H1 (cell line): Measurements from ENCODE around the gene STH. TPM values are rescaled to one million over a fixed set of nuclear protein-coding genes. Genes with fewer than 3 reads are reported as not detected.

ENCODE experiments used
- CTCF ChIA-PET: fragments of 300-600 bp; sonication (Branson Sonifier 250); formaldehyde crosslinking; loops from one replicate; lab custom pipeline; 2021; ENCODE audit not compliant: partially characterized antibody; lab: Charles Lee
- POLR2A ChIA-PET: fragments of 300-600 bp; sonication (Branson Sonifier 250); formaldehyde crosslinking; loops from one replicate; lab custom pipeline; 2021; ENCODE audit warnings: inconsistent platforms; ENCODE audit not compliant: partially characterized antibody; lab: Charles Lee
- DNase-seq, 2 experiments: peaks; one replicate each; pipeline versions ENCODE4 v3.0.0 to v3.0.0-alpha.2; 2010 to 2022; ENCODE audit warnings: low spot score in 2 of 2, low read depth in 1 of 2, mixed read lengths in 1 of 2
- FAIRE-seq: peaks from 2 replicates; lab custom pipeline; 2011; peaks lifted over from hg19 to GRCh38; lab: Jason Lieb, UNC
- H2AFZ ChIP-seq: 2 replicates; pipeline ENCODE4 v1.8.1; 2012; ENCODE audit warnings: low read length, inconsistent platforms
- H2AK5ac ChIP-seq: 2 replicates; pipeline ENCODE4 v1.6.1; 2013; ENCODE audit warnings: low read depth, low read length
- H2BK120ac ChIP-seq: replicated peaks from 2 replicates; pipeline ENCODE3; 2013; ENCODE audit warnings: low read depth, low read length, inconsistent platforms
- H2BK12ac ChIP-seq: 2 replicates; pipeline ENCODE4 v1.6.1; 2013; ENCODE audit warnings: low read depth, low read length
- H2BK15ac ChIP-seq: 2 replicates; pipeline ENCODE4 v1.6.1; 2013; ENCODE audit warnings: low read length
- H2BK20ac ChIP-seq: 2 replicates; pipeline ENCODE4 v1.6.1; 2013; ENCODE audit warnings: low read length
- H2BK5ac ChIP-seq: 2 replicates; pipeline ENCODE4 v1.6.1; 2013; ENCODE audit warnings: low read depth, low read length
- H3K14ac ChIP-seq: 2 replicates; pipeline ENCODE4 v1.6.1; 2013; ENCODE audit warnings: inconsistent platforms; ENCODE audit not compliant: insufficient read length
- H3K18ac ChIP-seq: 2 replicates; pipeline ENCODE4 v1.6.1; 2013; ENCODE audit warnings: low read length; ENCODE audit errors: extremely low read depth
- H3K23ac ChIP-seq: 2 replicates; pipeline ENCODE4 v1.6.1; 2013; ENCODE audit warnings: inconsistent platforms; ENCODE audit not compliant: insufficient read length
- H3K23me2 ChIP-seq: 2 replicates; pipeline ENCODE4 v1.6.1; 2013; ENCODE audit warnings: low read depth, low read length
- H3K27ac ChIP-seq: 2 replicates; pipeline ENCODE4 v1.6.1; 2011; ENCODE audit warnings: low read depth, low read length, inconsistent platforms
- H3K27me3 ChIP-seq, 4 experiments: replicated peaks in 1 of 4; 1 replicate in 1 of 4; 2 replicates in 3 of 4; pipeline versions ENCODE4 v1.6.1 to v1.8.1; 2011 to 2013; ENCODE audit warnings: low read length in 3 of 4, mild to moderate bottlenecking in 3 of 4, inconsistent platforms in 2 of 4, mixed read lengths in 2 of 4, moderate library complexity in 1 of 4; ENCODE audit not compliant: control insufficient read depth in 3 of 4, insufficient read depth in 3 of 4; ENCODE audit errors: extremely low read depth in 1 of 4
- H3K36me3 ChIP-seq, 4 experiments: 2 replicates each; pipeline versions ENCODE4 v1.6.1 to v1.8.1; 2011 to 2013; ENCODE audit warnings: mild to moderate bottlenecking in 4 of 4, low read length in 3 of 4, moderate library complexity in 2 of 4, control low read depth in 1 of 4, inconsistent platforms in 1 of 4; ENCODE audit not compliant: insufficient read depth in 4 of 4, control insufficient read depth in 2 of 4
- H3K4ac ChIP-seq: replicated peaks from 2 replicates; pipeline ENCODE3; 2013; ENCODE audit warnings: low read length, low read depth, mixed read lengths, inconsistent platforms; ENCODE audit not compliant: insufficient read length
- H3K4me1 ChIP-seq, 4 experiments: replicated peaks in 1 of 4; 1 replicate in 1 of 4; 2 replicates in 3 of 4; pipeline versions ENCODE4 v1.6.1 to v1.8.1; 2011 to 2013; ENCODE audit warnings: low read length in 3 of 4, inconsistent platforms in 2 of 4, mixed read lengths in 1 of 4; ENCODE audit not compliant: insufficient read depth in 4 of 4, control insufficient read depth in 3 of 4
- H3K4me2 ChIP-seq, 2 experiments: 2 replicates each; pipeline versions ENCODE4 v1.6.1 to v1.8.1; 2011 to 2013; ENCODE audit warnings: low read depth in 2 of 2, low read length in 2 of 2, control low read depth in 1 of 2, inconsistent platforms in 1 of 2, mild to moderate bottlenecking in 1 of 2; ENCODE audit not compliant: insufficient read depth in 1 of 2
- H3K4me3 ChIP-seq, 4 experiments: fragments of 200-600, 300-600 bp in 1 of 4; sonication (generic), shearing (Covaris generic), sonication (Bioruptor Twin) in 1 of 4; 2 replicates each; pipeline versions ENCODE4 v1.5.1 to v1.8.1; 2011 to 2016; ENCODE audit warnings: low read length in 4 of 4, low read depth in 3 of 4, control low read depth in 2 of 4, inconsistent platforms in 2 of 4, mild to moderate bottlenecking in 2 of 4, mixed read lengths in 1 of 4, moderate library complexity in 1 of 4; ENCODE audit not compliant: insufficient read depth in 2 of 4; ENCODE audit errors: extremely low read depth in 1 of 4
- H3K56ac ChIP-seq: replicated peaks from 2 replicates; pipeline ENCODE3; 2013; ENCODE audit warnings: low read depth, mild to moderate bottlenecking, mixed read lengths, low read length, inconsistent platforms; ENCODE audit not compliant: insufficient read length
- H3K79me1 ChIP-seq: 2 replicates; pipeline ENCODE4 v1.6.1; 2013; ENCODE audit warnings: low read depth, low read length, control low read depth
- H3K79me2 ChIP-seq, 2 experiments: 2 replicates each; pipeline versions ENCODE4 v1.6.1 to v1.8.1; 2012 to 2013; ENCODE audit warnings: low read length in 2 of 2, mild to moderate bottlenecking in 2 of 2, inconsistent platforms in 1 of 2; ENCODE audit not compliant: insufficient read depth in 2 of 2, control insufficient read depth in 1 of 2
- H3K9ac ChIP-seq, 4 experiments: replicated peaks in 1 of 4; 1 replicate in 1 of 4; 2 replicates in 3 of 4; pipeline versions ENCODE4 v1.6.1 to v1.8.1; 2011 to 2013; ENCODE audit warnings: low read depth in 3 of 4, low read length in 3 of 4, control low read depth in 2 of 4, mild to moderate bottlenecking in 2 of 4, moderate library complexity in 2 of 4, inconsistent platforms in 1 of 4; ENCODE audit errors: extremely low read depth in 1 of 4
- H3K9me3 ChIP-seq, 2 experiments: 2 replicates each; pipeline versions ENCODE4 v1.6.1 to v1.8.1; 2012 to 2013; ENCODE audit warnings: mild to moderate bottlenecking in 2 of 2, moderate library complexity in 2 of 2, control low read depth in 1 of 2, inconsistent platforms in 1 of 2, low read depth in 1 of 2, low read length in 1 of 2, mixed read lengths in 1 of 2; ENCODE audit not compliant: insufficient read depth in 2 of 2
- H4K20me1 ChIP-seq, 2 experiments: replicated peaks in 1 of 2; 2 replicates each; pipeline versions ENCODE3 to v1.8.1; 2011 to 2013; ENCODE audit warnings: inconsistent platforms in 2 of 2, low read length in 2 of 2, mild to moderate bottlenecking in 1 of 2; ENCODE audit not compliant: insufficient read depth in 2 of 2, control insufficient read depth in 1 of 2
- H4K5ac ChIP-seq: 2 replicates; pipeline ENCODE4 v1.6.1; 2013; ENCODE audit warnings: low read length, low read depth, mixed read lengths, inconsistent platforms; ENCODE audit not compliant: insufficient read length
- H4K8ac ChIP-seq: 2 replicates; pipeline ENCODE4 v1.8.0; 2013; ENCODE audit warnings: mild to moderate bottlenecking, moderate library complexity, low read length, inconsistent platforms; ENCODE audit not compliant: insufficient read depth; ENCODE audit errors: extremely low read depth
- H4K91ac ChIP-seq: replicated peaks from 2 replicates; pipeline ENCODE3; 2013; ENCODE audit warnings: low read length, mixed read lengths, inconsistent platforms; ENCODE audit not compliant: insufficient read length
- KDM4A ChIP-seq: IDR thresholded peaks from one replicate; pipeline ENCODE4 v1.7.1; 2012; ENCODE audit warnings: low read depth, mild to moderate bottlenecking, moderate library complexity, low read length, inconsistent platforms; ENCODE audit not compliant: severe bottlenecking
- NANOG ChIP-seq: IDR thresholded peaks from 2 replicates; pipeline ENCODE4 v1.6.1; 2011; ENCODE audit warnings: low read length, low read depth, mild to moderate bottlenecking, inconsistent platforms; ENCODE audit not compliant: insufficient read depth, poor library complexity, severe bottlenecking
- RBBP5 ChIP-seq: IDR thresholded peaks from 2 replicates; pipeline ENCODE4 v1.7.1; 2012; ENCODE audit warnings: low read depth, mild to moderate bottlenecking, inconsistent platforms, low read length, moderate library complexity, borderline replicate concordance
- RNF2 ChIP-seq: fragments of 200-900, 300-1000 bp; sonication (generic); IDR thresholded peaks from 2 replicates; pipeline ENCODE4 v1.7.1; 2016; ENCODE audit warnings: borderline replicate concordance, low read depth, mild to moderate bottlenecking, antibody characterized with exemption, low read length; ENCODE audit not compliant: poor library complexity, severe bottlenecking; ENCODE audit errors: missing control alignments
- SIRT6 ChIP-seq: IDR thresholded peaks from one replicate; pipeline ENCODE4 v1.7.1; 2012; ENCODE audit warnings: low read length, inconsistent platforms
- WGBS, 2 experiments: shearing (Covaris generic) in 1 of 2; methylation state at CpG; one replicate each; pipeline versions ENCODE4 v1.1.6 to v1.1.7; 2013 to 2015; ENCODE audit warnings: low lambda C conversion rate in 2 of 2, mixed read lengths in 2 of 2, inconsistent platforms in 1 of 2, low coverage in 1 of 2, missing lambda C conversion rate in 1 of 2; ENCODE audit not compliant: insufficient replicate concordance in 2 of 2, insufficient coverage in 1 of 2, insufficient read length in 1 of 2; ENCODE audit errors: extremely low coverage in 1 of 2, missing lambda C conversion rate in 1 of 2; 5-methylcytosine and 5-hydroxymethylcytosine counted together
- polyA plus RNA-seq, 7 experiments: library from polyadenylated mRNA; depleted of rRNA in 3 of 7; stranded (reverse) in 5 of 7; unstranded in 2 of 7; fragments of >200 nt in 5 of 7; fragments of 200-250 nt in 2 of 7; gene quantifications; 1 replicate in 5 of 7; 2 replicates in 1 of 7; 4 replicates in 1 of 7; pipeline versions ENCODE4 v1.2.1 to v1.2.3, GENCODE V29; 2011 to 2013; ENCODE audit warnings: missing spikeins in 2 of 7, mixed read lengths in 2 of 7
- total RNA-seq: library from RNA; stranded (reverse); fragmentation: NEBNext Ultra II Directional; extraction: Animal tissue kit (Norgen Biotek cat#: 25700); gene quantifications from 2 replicates; pipeline ENCODE4 v1.2.1, GENCODE V29; 2021

STH gene
- total and polyA plus RNA-seq, 2 of the 8 experiments (the other 6 are each of a cell fraction or from before 2014, with no cell fraction given): not detected

GRCh38 chr17:45969726-45970125 is 29.3 kb upstream of the STH start:
- Histone ChIP-seq H4K91ac (no peak overlapping the region), H2BK15ac (no peak overlapping the region), H2BK12ac (no peak overlapping the region), H4K5ac (no peak overlapping the region), H3K4ac (no peak overlapping the region), H2AFZ (no peak overlapping the region), H3K79me2 (no peaks in the 10 kb centered on the region), H3K56ac (peak overlapping the region; percentile 80), H3K27ac (no peak overlapping the region), H2BK5ac (no peak overlapping the region), H2BK120ac (no peak overlapping the region), H3K4me3 (no peak overlapping the region), H4K20me1 (no peaks in the 10 kb centered on the region), H3K9me3 (no peaks in the 10 kb centered on the region), H3K36me3 (no peaks in the 10 kb centered on the region), H3K27me3 (peaks cover 0 to 5% (median 0%) of the 10 kb centered on the region in 4 experiments; a peak in 3 of 7 replicates), H3K23ac (no peak overlapping the region), H2AK5ac (no peak overlapping the region), H2BK20ac (no peak overlapping the region), H3K79me1 (no peaks in the 10 kb centered on the region), H3K18ac (no peak overlapping the region), H3K4me1 (peaks cover 0 to 3% (median 0%) of the 10 kb centered on the region in 4 experiments; a peak in 1 of 7 replicates), H3K23me2 (peaks cover 10% of the 10 kb centered on the region; the same call in 1 of the 2 replicates), H4K8ac (no peak overlapping the region), H3K14ac (no peak overlapping the region), H3K9ac (no peak overlapping the region), H3K4me2 (no peak overlapping the region)
- DNase-seq: no peak
- ChIA-PET POLR2A (no interaction called here), CTCF (interaction anchor here (0.8 to 4.4 kb wide), 3 partner anchors 21 to 65 kb away, joined by 3 to 22 read pairs (median 13); no protein-coding TSS in a partner anchor)
- 88 to 100% methylated on average over 2 of the region's 2 CpGs for WGBS, 2 experiments
- FAIRE-seq: no peak
- no peak for TF ChIP-seq NANOG
- no peak for TF ChIP-seq RNF2
- no peak for TF ChIP-seq SIRT6
- TF ChIP-seq KDM4A: no peak
- no peak for TF ChIP-seq RBBP5
